GM12801 (cell line): Measurements from ENCODE around the gene MINDY4.

Experiments used
- TF ChIP-seq, protein P1 (sequence below): IDR thresholded peaks from one replicate; pipeline ENCODE4 v1.5.1; 2011; ENCODE audit warnings: control low read depth; ENCODE audit not compliant: insufficient read length; ENCODE audit errors: extremely low read depth

MINDY4 gene

DNA sequence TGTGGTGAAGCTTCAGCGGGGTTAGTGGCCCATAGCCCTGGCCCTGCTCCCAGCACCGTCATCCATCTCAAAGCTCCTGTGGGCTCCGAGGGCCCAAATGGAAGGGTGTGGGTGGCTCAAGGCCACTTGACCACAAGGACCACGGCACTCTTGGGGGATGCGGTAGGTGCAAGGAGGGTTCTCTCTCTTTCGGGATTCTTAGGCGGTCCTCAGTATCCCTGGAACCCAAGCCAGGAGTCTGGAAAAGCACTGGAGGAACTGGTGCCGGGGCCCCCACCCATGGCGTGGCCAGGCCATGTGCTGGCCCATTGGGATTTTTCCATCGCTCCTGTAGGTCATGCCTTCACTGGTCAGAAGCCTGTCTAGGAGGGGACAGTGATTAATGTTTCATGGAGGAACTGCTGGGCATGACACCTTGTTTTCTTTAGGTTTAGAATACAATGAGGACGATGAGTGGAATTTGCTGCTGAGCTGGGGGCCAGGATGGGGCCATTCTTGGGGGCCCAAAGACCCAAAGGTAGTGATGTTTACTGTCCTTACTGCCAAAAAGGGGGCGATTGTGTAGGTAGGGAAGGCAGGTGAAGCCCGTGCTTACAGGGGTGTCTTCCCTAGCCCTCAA, 157.1 kb downstream of the MINDY4 start:
- TF ChIP-seq, protein P1, sequence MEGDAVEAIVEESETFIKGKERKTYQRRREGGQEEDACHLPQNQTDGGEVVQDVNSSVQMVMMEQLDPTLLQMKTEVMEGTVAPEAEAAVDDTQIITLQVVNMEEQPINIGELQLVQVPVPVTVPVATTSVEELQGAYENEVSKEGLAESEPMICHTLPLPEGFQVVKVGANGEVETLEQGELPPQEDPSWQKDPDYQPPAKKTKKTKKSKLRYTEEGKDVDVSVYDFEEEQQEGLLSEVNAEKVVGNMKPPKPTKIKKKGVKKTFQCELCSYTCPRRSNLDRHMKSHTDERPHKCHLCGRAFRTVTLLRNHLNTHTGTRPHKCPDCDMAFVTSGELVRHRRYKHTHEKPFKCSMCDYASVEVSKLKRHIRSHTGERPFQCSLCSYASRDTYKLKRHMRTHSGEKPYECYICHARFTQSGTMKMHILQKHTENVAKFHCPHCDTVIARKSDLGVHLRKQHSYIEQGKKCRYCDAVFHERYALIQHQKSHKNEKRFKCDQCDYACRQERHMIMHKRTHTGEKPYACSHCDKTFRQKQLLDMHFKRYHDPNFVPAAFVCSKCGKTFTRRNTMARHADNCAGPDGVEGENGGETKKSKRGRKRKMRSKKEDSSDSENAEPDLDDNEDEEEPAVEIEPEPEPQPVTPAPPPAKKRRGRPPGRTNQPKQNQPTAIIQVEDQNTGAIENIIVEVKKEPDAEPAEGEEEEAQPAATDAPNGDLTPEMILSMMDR = no peak

DNA sequence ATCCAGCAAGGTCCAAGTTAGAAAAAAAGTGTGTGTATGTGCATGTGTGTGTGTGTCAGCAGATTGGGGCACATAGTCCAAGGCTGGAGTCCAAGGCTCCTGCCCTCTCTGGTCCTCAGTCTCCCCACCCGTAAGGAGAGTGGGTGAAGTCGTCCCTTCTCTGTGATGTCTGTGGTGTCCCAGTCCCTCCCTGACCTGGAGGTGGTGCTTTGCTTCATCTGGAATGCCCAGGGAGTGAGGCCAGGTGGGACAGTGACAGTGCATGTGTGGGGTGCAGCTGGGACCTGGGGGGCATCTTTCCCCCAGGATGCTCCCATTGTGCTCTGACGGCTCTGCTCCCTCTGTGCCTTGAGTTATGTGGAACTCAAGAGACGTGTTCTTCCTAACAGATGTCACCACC, 158.5 kb downstream of the MINDY4 start:
- TF ChIP-seq, protein P1 = no peak

DNA sequence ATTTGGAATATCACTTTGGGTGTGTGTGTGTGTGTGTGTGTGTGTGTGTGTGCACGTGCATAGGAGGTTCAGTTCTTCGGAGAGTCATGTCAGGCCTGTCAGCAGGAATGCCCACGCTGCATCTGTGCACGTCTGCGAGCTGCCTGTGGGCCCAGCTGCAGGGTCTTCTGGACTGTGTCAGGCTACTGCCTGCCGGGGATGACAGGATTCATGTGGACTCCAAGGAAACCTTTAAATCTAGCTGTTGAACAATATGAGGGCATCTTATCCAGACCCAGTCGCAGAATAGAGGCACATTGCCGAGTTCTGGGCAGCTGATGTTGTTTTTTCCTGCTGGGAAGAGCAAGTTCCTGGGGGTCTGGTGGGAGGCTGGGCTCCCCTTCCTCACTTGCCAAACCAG, 159.4 kb downstream of the MINDY4 start:
- TF ChIP-seq, protein P1 = no peak

DNA sequence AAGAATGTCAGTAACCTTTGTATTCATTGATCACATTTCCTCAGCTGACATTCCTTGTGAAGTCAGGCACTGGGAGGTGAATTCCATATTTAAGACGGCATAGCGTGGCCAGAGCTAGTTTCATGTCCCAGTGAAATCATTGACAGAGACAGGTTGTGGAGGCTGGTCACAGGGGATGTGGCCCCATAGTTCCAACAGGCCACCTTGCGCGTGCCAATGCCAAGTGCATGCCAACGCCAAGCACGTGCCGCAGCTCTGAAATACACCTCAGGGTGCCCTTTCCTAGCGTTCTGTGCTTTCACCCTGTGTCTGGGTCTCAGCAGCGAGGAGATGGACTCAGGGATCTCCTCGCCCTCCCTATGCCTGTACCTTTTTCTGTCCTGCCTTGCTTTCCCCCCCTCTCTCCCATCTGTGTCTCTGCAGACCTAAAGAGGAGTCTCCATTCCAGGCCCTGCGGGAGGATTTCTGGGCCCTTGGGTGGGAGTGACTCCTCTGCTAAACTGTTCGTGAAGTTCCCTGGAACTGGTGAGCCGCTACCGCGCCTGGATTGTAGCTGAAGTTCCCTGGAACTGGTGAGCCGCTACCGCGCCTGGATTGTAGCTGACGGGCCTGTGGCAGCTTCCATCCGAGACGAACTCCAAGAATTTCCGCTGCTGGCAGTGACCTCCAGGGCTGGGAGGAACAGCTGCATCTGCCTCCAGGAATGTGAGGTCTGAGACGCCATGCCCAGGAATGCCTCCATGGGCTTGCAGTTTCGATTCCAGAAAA, 160.1 kb downstream of the MINDY4 start:
- TF ChIP-seq, protein P1 = no peak

DNA sequence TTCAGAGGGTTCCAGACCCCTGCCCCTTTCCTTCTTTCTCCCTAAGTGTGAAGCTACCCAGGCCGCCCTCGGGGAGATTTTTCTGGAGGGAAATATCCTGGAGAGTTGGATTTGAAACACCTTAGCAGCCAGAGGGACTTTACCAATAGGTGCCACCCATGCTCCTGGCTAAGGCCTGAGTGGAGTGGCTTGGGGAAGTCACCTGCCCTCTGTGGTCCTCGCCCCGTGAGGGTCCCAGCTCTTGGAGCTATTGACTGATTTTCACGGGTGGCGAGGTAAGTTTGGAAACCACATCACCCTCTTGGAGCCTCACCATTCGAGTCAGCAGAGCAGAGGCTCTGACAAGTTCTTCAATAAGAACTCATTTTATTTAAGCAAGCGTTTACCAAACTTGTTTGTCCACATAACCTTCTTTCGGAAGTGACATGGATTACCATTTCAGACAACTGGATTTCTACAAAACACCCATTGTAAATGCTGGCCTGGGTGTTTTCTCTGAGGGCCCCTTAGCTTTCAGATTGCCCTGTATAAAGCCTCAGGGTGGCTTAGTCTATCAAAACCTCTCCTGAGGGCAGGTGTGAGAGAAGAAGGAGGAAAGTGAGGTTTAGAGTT, 160.8 kb downstream of the MINDY4 start:
- TF ChIP-seq, protein P1 = no peak

DNA sequence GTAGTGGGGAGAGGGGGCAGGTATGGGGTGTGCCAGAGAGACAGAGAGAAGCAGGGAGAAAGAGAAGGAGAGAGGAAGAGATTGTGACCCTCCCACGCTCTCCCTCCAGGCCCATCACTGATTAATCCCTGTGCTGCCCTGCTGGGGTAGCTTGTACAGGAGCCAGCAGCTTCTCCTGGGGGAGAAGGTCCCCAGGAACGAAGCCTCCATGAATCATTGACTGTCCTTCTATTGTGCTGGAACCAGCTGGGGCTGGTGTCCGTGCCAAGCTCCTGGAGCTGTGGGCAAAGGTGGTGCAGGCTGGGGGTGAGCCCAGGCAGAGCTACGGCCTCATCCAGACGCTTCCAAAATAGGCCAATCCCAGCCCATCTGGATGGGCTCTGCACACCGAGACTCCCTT, 161.3 kb downstream of the MINDY4 start:
- TF ChIP-seq, protein P1 = no peak

DNA sequence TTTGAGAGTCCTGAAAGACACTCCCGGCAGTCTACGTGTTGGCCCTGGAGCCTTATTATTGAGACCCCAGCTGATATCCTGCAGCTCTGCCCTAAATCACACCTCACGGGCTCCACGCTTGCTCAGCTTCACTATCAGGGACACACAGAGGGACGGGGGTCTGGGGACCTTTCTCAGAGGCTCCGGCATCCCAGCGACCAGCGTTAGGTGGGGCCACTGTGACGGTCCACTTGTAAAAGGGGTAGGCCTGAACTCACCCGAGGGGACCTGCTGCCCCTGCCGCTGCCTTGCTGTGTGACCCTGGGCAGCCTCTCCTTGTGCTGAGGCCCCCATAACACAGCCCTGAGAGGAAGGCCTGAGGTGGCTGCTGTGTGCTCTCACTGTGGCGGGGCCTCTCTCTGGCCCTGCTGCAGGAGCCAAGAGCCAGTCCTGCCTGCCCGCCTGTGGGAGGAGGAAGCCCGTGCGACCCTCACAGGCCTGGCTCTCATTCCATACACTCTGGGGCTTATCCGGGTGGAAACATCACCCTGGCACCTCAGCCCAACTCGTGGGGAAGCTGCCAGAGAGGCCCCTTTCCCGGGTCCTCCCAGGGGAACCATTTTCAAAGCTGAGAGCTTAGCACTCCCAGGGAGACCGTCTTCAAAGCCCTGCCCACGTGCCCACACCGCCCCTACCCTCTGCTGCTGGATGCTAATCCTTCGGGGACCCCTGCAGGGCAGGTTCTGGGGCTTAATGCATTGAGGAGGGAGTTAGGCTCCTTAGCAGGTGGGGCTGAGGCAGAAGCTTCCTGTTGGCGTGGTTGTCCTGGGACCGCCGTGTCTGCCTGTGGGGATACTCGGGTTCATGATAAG, 162.1 kb downstream of the MINDY4 start:
- TF ChIP-seq, protein P1 = no peak
